Mesendoderm (in vitro differentiated cells): ENCODE measurements around the gene MAGI2.

ENCODE experiments used
- DNase-seq: peaks from one replicate; pipeline ENCODE4 v3.0.0; 2013
- H2AK5ac ChIP-seq: 2 replicates; pipeline ENCODE4 v1.6.1; 2013; ENCODE audit warnings: low read length, inconsistent platforms
- H2BK120ac ChIP-seq: 2 replicates; pipeline ENCODE4 v1.6.1; 2013; ENCODE audit warnings: low read depth, mild to moderate bottlenecking, low read length, moderate library complexity, mixed read lengths
- H2BK15ac ChIP-seq: replicated peaks from 2 replicates; pipeline ENCODE4 v1.6.1; 2013; ENCODE audit warnings: low read depth, mild to moderate bottlenecking, moderate library complexity
- H2BK5ac ChIP-seq: 2 replicates; pipeline ENCODE4 v1.6.1; 2013; ENCODE audit warnings: low read length, inconsistent platforms
- H3K18ac ChIP-seq: 2 replicates; pipeline ENCODE4 v1.6.1; 2013; ENCODE audit warnings: mild to moderate bottlenecking, low read length, mixed read lengths
- H3K23ac ChIP-seq: one replicate; pipeline ENCODE4 v1.6.1; 2013; ENCODE audit warnings: low read length
- H3K27ac ChIP-seq: 2 replicates; pipeline ENCODE4 v1.5.1; 2013; ENCODE audit warnings: low read depth, mild to moderate bottlenecking, inconsistent platforms, low read length, moderate library complexity
- H3K27me3 ChIP-seq: 2 replicates; pipeline ENCODE4 v1.6.1; 2013; ENCODE audit warnings: low read length, control low read depth, mild to moderate bottlenecking, inconsistent platforms; ENCODE audit not compliant: insufficient read depth, poor library complexity
- H3K36me3 ChIP-seq: 2 replicates; pipeline ENCODE4 v1.6.1; 2013; ENCODE audit warnings: low read length, inconsistent platforms; ENCODE audit not compliant: control insufficient read depth, insufficient read depth
- H3K4ac ChIP-seq: one replicate; pipeline ENCODE4 v1.6.1; 2013; ENCODE audit warnings: low read depth, mild to moderate bottlenecking, low read length, moderate library complexity
- H3K4me1 ChIP-seq: 2 replicates; pipeline ENCODE4 v1.6.1; 2013; ENCODE audit warnings: low read depth, low read length, inconsistent platforms; ENCODE audit not compliant: control insufficient read depth
- H3K4me2 ChIP-seq: 2 replicates; pipeline ENCODE4 v1.6.1; 2013; ENCODE audit warnings: low read length
- H3K4me3 ChIP-seq: 2 replicates; pipeline ENCODE4 v1.5.1; 2013; ENCODE audit warnings: mild to moderate bottlenecking, low read length
- H3K56ac ChIP-seq: one replicate; pipeline ENCODE4 v1.6.1; 2013; ENCODE audit warnings: low read length
- H3K79me1 ChIP-seq: 2 replicates; pipeline ENCODE4 v1.6.1; 2013; ENCODE audit warnings: low read length, inconsistent platforms
- H3K79me2 ChIP-seq: 2 replicates; pipeline ENCODE4 v1.6.1; 2013; ENCODE audit warnings: mild to moderate bottlenecking, low read length; ENCODE audit not compliant: control insufficient read depth, insufficient read depth
- H3K9ac ChIP-seq: 2 replicates; pipeline ENCODE4 v1.6.1; 2013; ENCODE audit warnings: low read length, inconsistent platforms
- H4K5ac ChIP-seq: one replicate; pipeline ENCODE4 v1.6.1; 2013; ENCODE audit warnings: low read length
- H4K8ac ChIP-seq: one replicate; pipeline ENCODE4 v1.6.1; 2013; ENCODE audit warnings: low read depth, mild to moderate bottlenecking, control low read depth, low read length, moderate library complexity
- WGBS: extraction: QIAGEN DNeasy Blood & Tissue Kit; methylation state at CpG from one replicate; pipeline ENCODE4 v1.1.7; 2013; ENCODE audit warnings: low lambda C conversion rate, missing lambda C conversion rate; ENCODE audit not compliant: insufficient coverage; ENCODE audit errors: extremely low coverage; 5-methylcytosine and 5-hydroxymethylcytosine counted together

The MAGI2 gene

GRCh38 chr7:79465551-79465950 is 12.1 kb upstream of the MAGI2 start:
- Histone ChIP-seq H2BK5ac (no peak overlapping the region), H3K4ac (no peak overlapping the region), H4K5ac (no peak overlapping the region), H3K27ac (no peak overlapping the region), H3K4me3 (no peak overlapping the region), H3K79me1 (no peaks in the 10 kb centered on the region), H3K36me3 (no peaks in the 10 kb centered on the region), H3K4me1 (no peaks in the 10 kb centered on the region), H2AK5ac (no peak overlapping the region), H3K18ac (no peak overlapping the region), H2BK120ac (no peak overlapping the region), H3K56ac (no peak overlapping the region), H3K27me3 (no peaks in the 10 kb centered on the region), H3K9ac (no peak overlapping the region), H3K23ac (no peak overlapping the region), H2BK15ac (no peak overlapping the region), H3K79me2 (no peaks in the 10 kb centered on the region), H4K8ac (no peak overlapping the region), H3K4me2 (no peak overlapping the region)
- WGBS, result no CpG with 5 or more reads among the region's 1 CpG
- no peak for DNase-seq

GRCh38 chr7:79464051-79464450 is 10.6 kb upstream of the MAGI2 start:
- Histone ChIP-seq H3K4me1 (no peaks in the 10 kb centered on the region), H2BK15ac (no peak overlapping the region), H3K4me3 (no peak overlapping the region), H3K23ac (no peak overlapping the region), H3K79me2 (no peaks in the 10 kb centered on the region), H3K79me1 (no peaks in the 10 kb centered on the region), H3K4me2 (no peak overlapping the region), H3K18ac (no peak overlapping the region), H2AK5ac (no peak overlapping the region), H2BK120ac (no peak overlapping the region), H3K27ac (no peak overlapping the region), H3K27me3 (no peaks in the 10 kb centered on the region), H4K5ac (no peak overlapping the region), H2BK5ac (no peak overlapping the region), H3K36me3 (no peaks in the 10 kb centered on the region), H3K9ac (no peak overlapping the region), H3K4ac (no peak overlapping the region), H4K8ac (no peak overlapping the region), H3K56ac (no peak overlapping the region)
- WGBS, result no CpG with 5 or more reads among the region's 3 CpGs
- DNase-seq, result no peak

- WGBS, result no CpG with 5 or more reads among the region's 2 CpGs
- Histone ChIP-seq H4K5ac (no peak overlapping the region), H3K4ac (no peak overlapping the region), H2BK120ac (no peak overlapping the region), H3K9ac (no peak overlapping the region), H2AK5ac (no peak overlapping the region), H3K36me3 (no peaks in the 10 kb centered on the region), H3K79me1 (no peaks in the 10 kb centered on the region), H3K23ac (no peak overlapping the region), H3K79me2 (no peaks in the 10 kb centered on the region), H3K27ac (no peak overlapping the region), H3K4me3 (no peak overlapping the region), H4K8ac (no peak overlapping the region), H3K4me2 (no peak overlapping the region), H3K56ac (no peak overlapping the region), H3K27me3 (no peaks in the 10 kb centered on the region), H2BK5ac (no peak overlapping the region), H3K18ac (no peak overlapping the region), H3K4me1 (no peaks in the 10 kb centered on the region), H2BK15ac (no peak overlapping the region)
- DNase-seq, result no peak
Observed at GRCh38 chr7:79462390-79462789, 8.9 kb upstream of the MAGI2 start.

GRCh38 chr7:79461660-79462059 is 8.2 kb upstream of the MAGI2 start:
- H3K56ac ChIP-seq, result no peak overlapping the region
- H2AK5ac ChIP-seq, result no peak overlapping the region
- H3K4me3 ChIP-seq, result no peak overlapping the region
- H3K79me2 ChIP-seq, result no peaks in the 10 kb centered on the region
- no peak for DNase-seq
- no peak overlapping the region for H3K18ac ChIP-seq
- no peak overlapping the region for H4K5ac ChIP-seq
- no CpG with 5 or more reads among the region's 1 CpG for WGBS
- no peak overlapping the region for H2BK15ac ChIP-seq
- no peak overlapping the region for H4K8ac ChIP-seq
- H3K79me1 ChIP-seq, result no peaks in the 10 kb centered on the region
- H3K36me3 ChIP-seq, result no peaks in the 10 kb centered on the region
- H2BK120ac ChIP-seq, result no peak overlapping the region
- H3K27me3 ChIP-seq, result no peaks in the 10 kb centered on the region
- no peak overlapping the region for H3K4ac ChIP-seq
- no peaks in the 10 kb centered on the region for H3K4me1 ChIP-seq
- no peak overlapping the region for H3K27ac ChIP-seq
- H3K9ac ChIP-seq, result no peak overlapping the region
- no peak overlapping the region for H3K23ac ChIP-seq
- H3K4me2 ChIP-seq, result no peak overlapping the region
- no peak overlapping the region for H2BK5ac ChIP-seq

GRCh38 chr7:79459381-79459780 is 5.9 kb upstream of the MAGI2 start:
- Histone ChIP-seq H3K9ac (no peak overlapping the region), H3K23ac (no peak overlapping the region), H3K36me3 (no peaks in the 10 kb centered on the region), H3K56ac (no peak overlapping the region), H2BK120ac (no peak overlapping the region), H3K79me2 (no peaks in the 10 kb centered on the region), H4K5ac (no peak overlapping the region), H3K27ac (no peak overlapping the region), H3K18ac (no peak overlapping the region), H3K4ac (no peak overlapping the region), H2BK5ac (no peak overlapping the region), H3K4me1 (no peaks in the 10 kb centered on the region), H3K4me2 (no peak overlapping the region), H2AK5ac (no peak overlapping the region), H2BK15ac (no peak overlapping the region), H4K8ac (no peak overlapping the region), H3K79me1 (no peaks in the 10 kb centered on the region), H3K27me3 (peaks cover 5% of the 10 kb centered on the region), H3K4me3 (no peak overlapping the region)
- no CpG with 5 or more reads among the region's 3 CpGs for WGBS
- DNase-seq, result no peak

GRCh38 chr7:79458796-79459195 is 5.3 kb upstream of the MAGI2 start:
- H4K5ac ChIP-seq, result no peak overlapping the region
- no peak overlapping the region for H3K4me3 ChIP-seq
- H3K27me3 ChIP-seq, result peaks cover 5% of the 10 kb centered on the region
- no peak overlapping the region for H3K18ac ChIP-seq
- no peak for DNase-seq
- no peaks in the 10 kb centered on the region for H3K4me1 ChIP-seq
- no peak overlapping the region for H3K4me2 ChIP-seq
- no peak overlapping the region for H2AK5ac ChIP-seq
- no peak overlapping the region for H2BK15ac ChIP-seq
- no peak overlapping the region for H2BK5ac ChIP-seq
- H3K79me1 ChIP-seq, result no peaks in the 10 kb centered on the region
- no peaks in the 10 kb centered on the region for H3K36me3 ChIP-seq
- no peaks in the 10 kb centered on the region for H3K79me2 ChIP-seq
- H3K9ac ChIP-seq, result no peak overlapping the region
- no peak overlapping the region for H4K8ac ChIP-seq
- no peak overlapping the region for H2BK120ac ChIP-seq
- H3K27ac ChIP-seq, result no peak overlapping the region
- H3K4ac ChIP-seq, result no peak overlapping the region
- H3K56ac ChIP-seq, result no peak overlapping the region
- H3K23ac ChIP-seq, result no peak overlapping the region
